Endothelial cell of umbilical vein (primary cell): ENCODE measurements around the gene ADSS1. TPM values are rescaled to one million over a fixed set of nuclear protein-coding genes. Genes with fewer than 3 reads are reported as not detected.

ENCODE experiments used
- BruUV-seq: library from RNA; stranded (reverse); fragments of 400-500 nt; replicated peaks from 2 replicates; lab custom pipeline; 2021; lab: Mats Ljungman, UMichigan
- CTCF ChIA-PET: fragments of 300-600, 350-600 bp; sonication (Branson Sonifier 250); formaldehyde crosslinking; loops from one replicate; lab custom pipeline; 2021; ENCODE audit warnings: antibody characterized with exemption, inconsistent platforms; lab: Charles Lee
- POLR2A ChIA-PET: fragments of 300-600, 350-600 bp; sonication (Branson Sonifier 250); formaldehyde crosslinking; loops from one replicate; lab custom pipeline; 2021; ENCODE audit warnings: antibody characterized with exemption, inconsistent platforms; lab: Charles Lee
- DNase-seq: peaks from one replicate; pipeline ENCODE4 v3.0.0-alpha.2; 2011; ENCODE audit warnings: low read depth, low spot score
- FAIRE-seq: peaks from 2 replicates; lab custom pipeline; 2011; peaks lifted over from hg19 to GRCh38; lab: Jason Lieb, UNC
- H2AFZ ChIP-seq: 2 replicates; pipeline ENCODE4 v1.6.0; 2012; ENCODE audit warnings: low read depth, low read length, control low read depth, inconsistent platforms
- H3K27ac ChIP-seq: 2 replicates; pipeline ENCODE4 v1.5.1; 2011; ENCODE audit warnings: low read depth, mild to moderate bottlenecking, control low read depth, low read length, moderate library complexity; ENCODE audit not compliant: insufficient read depth
- H3K27me3 ChIP-seq, 2 experiments: 2 replicates each; pipeline versions ENCODE4 v1.6.0 to v1.6.1; 2011; ENCODE audit warnings: low read length in 2 of 2, mixed read lengths in 1 of 2; ENCODE audit not compliant: control insufficient read depth in 2 of 2, insufficient read depth in 2 of 2
- H3K36me3 ChIP-seq, 2 experiments: 2 replicates in 1 of 2; 3 replicates in 1 of 2; pipeline ENCODE4 v1.5.1; 2011; ENCODE audit warnings: low read length in 2 of 2, mild to moderate bottlenecking in 1 of 2, moderate library complexity in 1 of 2; ENCODE audit not compliant: control insufficient read depth in 2 of 2, insufficient read depth in 2 of 2; ENCODE audit errors: extremely low read depth in 1 of 2
- H3K4me1 ChIP-seq: 3 replicates; pipeline ENCODE4 v1.5.1; 2011; ENCODE audit warnings: mild to moderate bottlenecking, low read length; ENCODE audit not compliant: control insufficient read depth, insufficient read depth; ENCODE audit errors: extremely low read depth
- H3K4me2 ChIP-seq: 2 replicates; pipeline ENCODE4 v1.6.1; 2011; ENCODE audit warnings: low read length, control low read depth, mixed read lengths; ENCODE audit not compliant: insufficient read depth
- H3K4me3 ChIP-seq, 3 experiments: fragments of 200-600 bp in 1 of 3; sonication (generic), shearing (Covaris generic) in 1 of 3; replicated peaks in 1 of 3; 2 replicates each; pipeline ENCODE4 v1.5.1; 2011 to 2016; ENCODE audit warnings: control low read depth in 3 of 3, low read length in 3 of 3, mild to moderate bottlenecking in 2 of 3, inconsistent platforms in 1 of 3, low read depth in 1 of 3, moderate library complexity in 1 of 3; ENCODE audit not compliant: insufficient read depth in 1 of 3
- H3K79me2 ChIP-seq: 2 replicates; pipeline ENCODE4 v1.6.0; 2012; ENCODE audit warnings: low read length, inconsistent platforms; ENCODE audit not compliant: control insufficient read depth, insufficient read depth
- H3K9ac ChIP-seq: replicated peaks from 2 replicates; pipeline ENCODE3; 2011; ENCODE audit warnings: low read length, control low read depth; ENCODE audit not compliant: insufficient read depth; ENCODE audit errors: extremely low read depth
- H3K9me1 ChIP-seq: replicated peaks from 3 replicates; pipeline ENCODE4 v1.6.0; 2011; ENCODE audit warnings: mild to moderate bottlenecking, low read length; ENCODE audit not compliant: control insufficient read depth, insufficient read depth; ENCODE audit errors: extremely low read depth
- H3K9me3 ChIP-seq: replicated peaks from 2 replicates; pipeline ENCODE4 v1.5.1; 2012; ENCODE audit warnings: low read length, inconsistent platforms; ENCODE audit not compliant: control insufficient read depth, insufficient read depth
- H4K20me1 ChIP-seq: replicated peaks from 2 replicates; pipeline ENCODE3; 2011; ENCODE audit warnings: mild to moderate bottlenecking, low read length; ENCODE audit not compliant: control insufficient read depth, insufficient read depth; ENCODE audit errors: extremely low read depth
- EZH2 ChIP-seq: IDR thresholded peaks from 2 replicates; pipeline ENCODE4 v1.6.1; 2012; ENCODE audit warnings: borderline replicate concordance, low read depth, mild to moderate bottlenecking, moderate library complexity, low read length, inconsistent platforms; ENCODE audit not compliant: severe bottlenecking
- FOS ChIP-seq: IDR thresholded peaks from 2 replicates; pipeline ENCODE4 v1.6.1; 2011; ENCODE audit warnings: mild to moderate bottlenecking, low read length, moderate library complexity, borderline replicate concordance; ENCODE audit not compliant: insufficient read depth
- GATA2 ChIP-seq: IDR thresholded peaks from 2 replicates; pipeline ENCODE4 v1.7.0; 2011; ENCODE audit warnings: low read depth, mild to moderate bottlenecking, moderate library complexity, mixed read lengths, low read length; ENCODE audit not compliant: insufficient read length, insufficient read depth
- JUN ChIP-seq: IDR thresholded peaks from 2 replicates; pipeline ENCODE4 v1.6.1; 2011; ENCODE audit warnings: borderline replicate concordance, low read depth; ENCODE audit not compliant: insufficient read length, insufficient read depth
- MYC ChIP-seq: IDR thresholded peaks from one replicate; pipeline ENCODE4 v1.6.1; 2011; ENCODE audit warnings: mild to moderate bottlenecking, low read depth, low read length
- POLR2A ChIP-seq: IDR thresholded peaks from 2 replicates; pipeline ENCODE4 v1.6.1; 2012; ENCODE audit warnings: low read depth, mild to moderate bottlenecking, control low read depth, low read length
- POLR2AphosphoS5 ChIP-seq: IDR thresholded peaks from 2 replicates; pipeline ENCODE4 v1.6.1; 2012; ENCODE audit warnings: low read depth, mild to moderate bottlenecking, control low read depth, low read length, moderate library complexity; ENCODE audit not compliant: insufficient read depth
- dilution Hi-C: fragments of 300-500 bp; cut with MboI; formaldehyde crosslinking; loops from one replicate; pipeline ENCODE4 v1.15.0; 2019; ENCODE audit warnings: low sequenced_read_pairs; ENCODE audit not compliant: extremely low pct_ligation_motif_present
- intact Hi-C: fragments of 100-400 bp; cut with micrococcal nuclease; formaldehyde crosslinking; loops from one replicate; pipeline ENCODE4 v1.10.0; 2022
- polyA plus RNA-seq, 4 experiments: library from polyadenylated mRNA; depleted of rRNA in 3 of 4; stranded (reverse) in 3 of 4; unstranded in 1 of 4; fragments of >200 nt; gene quantifications; 2 replicates each; pipeline versions ENCODE4 v1.2.1 to v1.2.3, GENCODE V29; 2011 to 2012; ENCODE audit warnings: missing spikeins in 1 of 4
- total RNA-seq: library from RNA; stranded (reverse); gene quantifications from 2 replicates; pipeline ENCODE4 v1.2.3, GENCODE V29; 2021
- TF ChIP-seq, protein P1 (sequence below): IDR thresholded peaks from 2 replicates; pipeline ENCODE4 v1.6.1; 2011; ENCODE audit not compliant: insufficient read depth, insufficient read length
- TF ChIP-seq, protein P2 (sequence below), 2 donors: IDR thresholded peaks; 1 replicate in 1 of 2; 2 replicates in 1 of 2; pipeline ENCODE4 v1.5.1; 2011; ENCODE audit warnings: low read length in 2 of 2, mild to moderate bottlenecking in 2 of 2, moderate library complexity in 2 of 2, control low read depth in 1 of 2, inconsistent platforms in 1 of 2, low read depth in 1 of 2; ENCODE audit not compliant: insufficient read depth in 1 of 2; ENCODE audit errors: extremely low read depth in 1 of 2

Gene ADSS1
- total and polyA plus RNA-seq, 2 donors (not counting 3 experiments of a cell fraction or from before 2014, with no cell fraction given), result 1.9 TPM

DNA sequence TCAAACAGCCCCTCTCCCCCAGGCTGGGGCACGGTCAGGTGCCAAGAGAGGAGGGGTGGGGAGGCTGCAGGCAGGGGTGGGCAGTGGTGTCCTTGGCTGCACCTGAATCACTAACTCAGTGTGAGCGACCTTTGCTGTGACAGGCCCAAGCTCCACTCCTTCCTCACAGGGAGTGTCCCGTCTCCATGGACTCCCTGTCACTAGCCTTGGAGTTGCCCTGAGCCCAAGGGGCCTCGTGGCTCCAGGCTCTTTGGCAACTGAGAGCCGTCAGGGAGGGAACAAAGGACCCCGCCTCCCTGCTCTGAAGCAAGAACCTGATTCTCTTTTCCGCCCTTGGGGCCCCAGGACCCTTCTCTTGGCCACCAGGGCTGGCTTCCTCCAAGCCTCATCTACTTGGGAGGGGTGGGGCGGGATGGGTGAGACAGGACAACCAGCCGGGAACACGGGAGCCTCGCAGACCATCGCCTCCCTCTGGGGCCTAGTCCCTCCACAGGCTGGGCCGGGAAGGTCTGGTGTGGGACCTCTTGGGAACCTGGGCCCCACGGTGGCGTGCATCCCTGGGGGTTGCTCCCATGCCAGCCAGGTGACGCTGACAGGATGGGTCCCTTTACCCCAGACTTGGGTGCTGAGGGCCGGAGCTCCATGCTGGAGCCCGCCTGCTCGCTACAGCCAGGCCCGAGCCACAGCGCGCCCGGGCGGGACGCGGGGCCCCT, 935 bp upstream of the ADSS1 start:
- H3K9me3 ChIP-seq, result no peaks in the 10 kb centered on the region
- intact Hi-C loops, result no loop called here
- dilution Hi-C loops, result no loop called here
- no peaks in the 10 kb centered on the region for H3K9me1 ChIP-seq
- CTCF ChIA-PET, result interaction anchor here (0.7 to 1.6 kb wide), 4 partner anchors 9 to 32 kb away, joined by 3 to 5 read pairs (median 3); no protein-coding TSS in a partner anchor
- H4K20me1 ChIP-seq, result no peaks in the 10 kb centered on the region
- TF ChIP-seq FOS (no peak), POLR2A (no peak), MYC (no peak), GATA2 (no peak), EZH2 (no peak), POLR2AphosphoS5 (no peak), JUN (no peak)
- TF ChIP-seq, protein P1, sequence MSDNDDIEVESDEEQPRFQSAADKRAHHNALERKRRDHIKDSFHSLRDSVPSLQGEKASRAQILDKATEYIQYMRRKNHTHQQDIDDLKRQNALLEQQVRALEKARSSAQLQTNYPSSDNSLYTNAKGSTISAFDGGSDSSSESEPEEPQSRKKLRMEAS, result no peak
- TF ChIP-seq, protein P2, sequence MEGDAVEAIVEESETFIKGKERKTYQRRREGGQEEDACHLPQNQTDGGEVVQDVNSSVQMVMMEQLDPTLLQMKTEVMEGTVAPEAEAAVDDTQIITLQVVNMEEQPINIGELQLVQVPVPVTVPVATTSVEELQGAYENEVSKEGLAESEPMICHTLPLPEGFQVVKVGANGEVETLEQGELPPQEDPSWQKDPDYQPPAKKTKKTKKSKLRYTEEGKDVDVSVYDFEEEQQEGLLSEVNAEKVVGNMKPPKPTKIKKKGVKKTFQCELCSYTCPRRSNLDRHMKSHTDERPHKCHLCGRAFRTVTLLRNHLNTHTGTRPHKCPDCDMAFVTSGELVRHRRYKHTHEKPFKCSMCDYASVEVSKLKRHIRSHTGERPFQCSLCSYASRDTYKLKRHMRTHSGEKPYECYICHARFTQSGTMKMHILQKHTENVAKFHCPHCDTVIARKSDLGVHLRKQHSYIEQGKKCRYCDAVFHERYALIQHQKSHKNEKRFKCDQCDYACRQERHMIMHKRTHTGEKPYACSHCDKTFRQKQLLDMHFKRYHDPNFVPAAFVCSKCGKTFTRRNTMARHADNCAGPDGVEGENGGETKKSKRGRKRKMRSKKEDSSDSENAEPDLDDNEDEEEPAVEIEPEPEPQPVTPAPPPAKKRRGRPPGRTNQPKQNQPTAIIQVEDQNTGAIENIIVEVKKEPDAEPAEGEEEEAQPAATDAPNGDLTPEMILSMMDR (IDR thresholded peaks at IDR 0.05; ENCODE audit: extremely low read depth in 1 of 2, insufficient read depth in 1 of 2, low read depth in 1 of 2, low read length in 2 of 2), result no peak
- DNase-seq (no peak), FAIRE-seq (no peak)
- no peak overlapping the region for H3K9ac ChIP-seq
- no peak overlapping the region for H3K4me2 ChIP-seq
- no peak overlapping the region for H2AFZ ChIP-seq
- H3K36me3 ChIP-seq, result peaks cover 0 to 8% of the 10 kb centered on the region in 2 experiments
- peaks cover 5% of the 10 kb centered on the region for H3K4me1 ChIP-seq
- H3K4me3 ChIP-seq, result no peak overlapping the region
- no peak overlapping the region for H3K27ac ChIP-seq
- BruUV-seq, result no TSS peak
- H3K27me3 ChIP-seq, result no peaks in the 10 kb centered on the region
- no peaks in the 10 kb centered on the region for H3K79me2 ChIP-seq
- POLR2A ChIA-PET, result no interaction called here
